GM18520 (cell line): ENCODE data around the gene MAP4K3.
"Not testable (repeated sequence)": the region's sequence is repeated elsewhere in the genome, so short reads cannot be mapped to it uniquely, and the experiment has no call there.

ENCODE experiments used
- ATAC-seq: cut with Tn5 transposase; IDR thresholded peaks from one replicate; pipeline ENCODE4 v1.9.1; 2021; ENCODE audit not compliant: unreplicated experiment

The MAP4K3 gene

DNA sequence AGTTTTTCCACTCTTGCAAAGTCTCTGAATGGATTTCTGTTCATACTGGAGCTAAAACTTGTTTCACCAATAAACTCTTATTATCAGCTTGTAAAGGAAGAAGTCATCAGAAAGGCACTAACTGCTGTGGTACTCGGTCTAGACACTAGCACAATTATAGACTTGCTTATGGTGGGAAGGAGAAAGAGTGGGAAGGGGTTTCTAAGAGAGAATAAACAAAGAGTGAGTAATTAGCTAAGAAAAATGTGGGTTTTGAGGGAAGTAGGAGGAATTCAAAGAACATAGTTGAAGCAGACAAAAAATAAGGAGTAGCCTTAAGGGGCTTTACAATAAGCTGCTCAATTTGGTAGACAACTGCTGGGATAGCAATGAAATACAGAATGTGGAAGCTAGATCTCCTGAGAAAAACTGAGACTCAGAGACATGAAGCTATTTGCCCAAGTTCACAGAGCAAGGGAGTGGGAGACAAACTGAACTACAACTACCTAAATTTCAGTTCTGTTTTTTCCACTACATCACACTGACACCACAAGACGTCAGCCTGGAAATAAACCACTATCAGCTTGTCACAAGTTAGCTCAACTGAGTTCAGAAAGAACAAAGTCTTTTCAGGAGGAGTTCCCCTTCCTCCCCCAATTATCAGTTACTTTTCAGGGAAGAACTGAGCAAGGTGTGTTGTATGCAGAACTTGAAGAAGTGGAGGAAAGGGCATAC, 59.7 kb downstream of the MAP4K3 start:
- peak; percentile 55 for ATAC-seq

GRCh38 chr2:39375917-39376316, 61.2 kb downstream of the MAP4K3 start:
- no peak for ATAC-seq

DNA sequence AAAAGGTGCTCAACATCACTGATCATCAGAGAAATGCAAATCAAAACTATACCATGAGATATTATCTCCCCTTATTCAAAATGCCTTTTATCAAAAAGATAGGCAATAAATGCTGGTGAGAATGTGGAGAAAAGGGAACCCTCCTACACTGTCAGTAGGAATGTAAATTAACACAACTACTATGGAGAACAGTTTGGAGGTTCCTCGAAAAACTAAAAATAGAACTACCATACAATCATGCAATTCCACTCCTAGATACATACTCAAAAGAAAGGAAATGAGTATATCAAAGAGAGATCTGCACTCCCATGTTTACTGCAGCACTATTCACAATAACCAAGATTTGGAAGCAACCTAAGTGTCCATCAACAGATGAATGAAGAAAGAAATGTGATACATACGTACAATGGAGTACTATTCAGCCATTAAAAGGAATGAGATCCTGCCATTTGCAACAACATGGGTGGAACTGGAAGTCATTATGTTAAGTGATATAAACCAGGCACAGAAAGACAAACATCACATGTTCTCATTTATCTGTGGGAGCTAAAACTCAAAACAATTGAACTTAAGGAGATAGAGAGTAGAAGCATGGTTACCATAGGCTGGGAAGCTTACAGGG, 63.8 kb downstream of the MAP4K3 start:
- no peak for ATAC-seq

GRCh38 chr2:39370101-39370500, 67.0 kb downstream of the MAP4K3 start:
- ATAC-seq = no peak

- ATAC-seq = no peak
Measured at GRCh38 chr2:39368846-39369245, 68.2 kb downstream of the MAP4K3 start.

GRCh38 chr2:39368376-39368775, 68.7 kb downstream of the MAP4K3 start:
- ATAC-seq = no peak

DNA sequence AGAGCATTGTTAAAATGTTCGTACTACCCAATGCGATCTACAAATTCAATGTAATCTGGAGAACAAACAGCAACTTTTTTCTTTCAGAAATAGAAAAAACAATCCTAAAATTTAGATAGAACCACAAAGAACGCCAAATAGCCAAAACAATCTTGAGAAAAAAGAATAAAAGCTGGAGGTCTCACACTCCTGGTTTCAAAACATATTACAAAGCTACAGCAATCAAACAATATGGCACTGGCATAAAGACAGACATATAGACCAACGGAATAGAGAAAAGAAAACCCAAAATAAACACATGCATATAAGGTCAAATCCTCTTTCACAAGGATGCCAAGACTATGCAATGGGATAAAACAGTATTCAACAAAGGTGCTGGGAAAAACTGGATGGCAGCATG, 74.5 kb downstream of the MAP4K3 start:
- ATAC-seq = no peak

- ATAC-seq = no peak
Measured at GRCh38 chr2:39361511-39361910, 75.6 kb downstream of the MAP4K3 start.

DNA sequence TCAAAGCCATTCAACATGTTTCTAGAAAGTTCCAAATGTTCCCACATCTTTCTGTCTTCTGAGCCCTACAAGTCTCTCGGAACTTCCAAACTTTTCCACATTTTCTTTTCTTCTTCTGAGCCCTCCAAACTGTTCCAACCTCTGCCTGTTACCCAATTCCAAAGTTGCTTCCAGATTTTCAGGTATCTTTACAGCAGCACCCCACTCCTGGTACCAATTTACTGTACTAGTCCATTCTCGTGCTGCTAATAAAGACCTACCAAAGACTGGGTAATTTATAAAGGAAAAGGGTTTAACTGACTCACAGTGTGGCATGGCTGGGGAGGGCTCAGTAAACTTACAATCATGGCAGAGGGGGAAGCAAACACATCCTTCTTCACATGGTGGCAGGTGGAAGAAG, 76.7 kb downstream of the MAP4K3 start:
- not testable (repeated sequence) for ATAC-seq

DNA sequence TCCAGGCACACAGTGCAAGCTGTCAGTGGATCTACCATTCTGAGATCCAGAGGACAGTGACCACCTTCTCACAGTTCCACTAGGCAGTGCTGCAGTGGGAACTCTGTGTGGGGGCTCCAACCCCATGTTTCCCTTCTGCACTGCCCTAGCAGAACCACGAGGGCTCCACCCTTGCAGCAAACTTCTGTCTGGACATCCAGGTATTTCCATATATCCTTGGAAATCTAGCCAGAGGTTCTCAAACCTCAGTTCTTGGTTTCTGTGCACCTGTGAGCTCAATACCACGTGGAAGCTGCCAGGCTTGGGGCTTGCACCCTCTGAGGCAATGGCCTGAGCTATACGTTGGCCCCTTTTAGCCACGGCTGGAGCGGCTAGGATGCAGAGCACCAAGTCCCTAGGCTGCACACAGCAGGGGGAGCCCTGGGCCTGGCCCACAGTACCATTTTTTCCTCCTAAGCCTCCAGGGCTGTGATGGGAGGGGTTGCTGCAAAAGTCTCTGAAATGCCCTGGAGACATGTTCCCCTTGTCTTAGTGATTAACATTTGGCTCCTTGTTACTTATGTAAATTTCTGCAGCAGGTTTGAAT, 77.5 kb downstream of the MAP4K3 start:
- ATAC-seq = no peak

DNA sequence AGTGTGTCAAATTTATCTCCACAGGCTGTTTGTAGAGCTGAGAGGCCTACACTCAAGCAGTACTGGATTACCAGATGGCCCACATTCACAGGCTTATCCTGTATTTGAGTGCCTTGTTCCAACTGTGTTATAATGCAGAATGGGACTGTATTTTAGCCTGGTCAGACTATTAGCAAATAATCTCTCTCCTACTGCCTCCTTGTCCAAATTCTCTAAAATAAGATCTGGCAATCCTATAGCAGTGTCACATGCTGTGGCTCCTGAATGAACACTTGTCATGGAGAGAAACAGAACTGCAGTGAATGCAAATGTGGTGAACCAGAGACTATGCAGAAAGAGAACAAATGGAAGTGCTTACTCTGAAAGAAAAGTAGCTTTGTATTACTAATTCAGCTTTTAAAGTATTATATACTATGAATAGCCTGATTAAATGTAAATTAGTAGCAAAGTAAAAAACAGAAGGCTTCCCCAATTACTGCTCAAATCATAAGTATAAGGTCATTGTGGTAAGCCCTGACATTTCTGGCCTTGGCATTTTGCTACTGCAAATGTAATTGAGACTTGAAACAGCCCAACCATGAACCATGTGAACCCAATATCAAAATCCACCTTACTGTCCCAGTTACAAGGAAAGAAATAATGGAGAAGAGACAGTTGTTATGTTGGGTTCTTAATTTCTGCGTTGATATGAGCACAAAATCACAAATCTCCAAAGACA, 80.0 kb downstream of the MAP4K3 start:
- ATAC-seq = no peak

DNA sequence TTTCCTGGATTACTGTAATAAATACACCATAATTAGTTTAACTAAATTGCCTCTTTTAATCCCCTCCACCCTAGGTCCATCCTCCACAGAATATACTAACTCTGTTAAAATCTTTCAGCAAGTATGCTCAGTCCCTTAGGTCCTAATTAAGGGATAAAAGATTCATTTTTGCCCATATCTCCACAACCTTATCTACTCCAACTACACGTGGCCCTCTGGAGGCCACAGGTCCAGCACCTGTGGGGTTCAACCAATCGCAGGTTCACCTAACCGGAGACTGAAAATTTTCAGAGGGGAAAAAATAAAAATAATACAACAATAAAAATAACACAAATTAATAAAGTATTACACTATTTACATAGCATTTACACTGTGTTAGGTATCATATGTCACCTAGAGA, 86.4 kb downstream of the MAP4K3 start:
- no peak for ATAC-seq

GRCh38 chr2:39338502-39338901, 98.6 kb downstream of the MAP4K3 start:
- no peak for ATAC-seq

DNA sequence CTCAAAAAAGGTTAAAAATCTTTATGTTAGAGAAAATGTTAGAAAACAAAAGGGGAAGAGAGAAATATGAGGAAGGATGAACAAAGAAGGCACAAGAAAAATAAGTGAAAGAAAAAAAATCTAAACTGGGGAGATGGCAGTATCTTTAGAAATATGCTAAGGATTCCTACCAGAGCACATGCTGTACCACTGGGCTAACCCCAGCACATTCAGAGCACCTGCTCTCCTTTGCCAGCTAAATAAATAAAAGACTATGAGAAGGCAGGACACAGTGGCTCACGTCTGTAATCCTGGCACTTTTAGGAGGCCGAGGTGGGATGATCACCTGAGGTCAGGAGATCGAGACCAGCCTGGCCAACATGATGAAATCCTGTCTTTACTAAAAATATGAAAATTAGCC, 101.2 kb downstream of the MAP4K3 start:
- no peak for ATAC-seq

- no peak for ATAC-seq
Measured at GRCh38 chr2:39334978-39335377, 102.1 kb downstream of the MAP4K3 start.

GRCh38 chr2:39334529-39334928, 102.6 kb downstream of the MAP4K3 start:
- no peak for ATAC-seq

DNA sequence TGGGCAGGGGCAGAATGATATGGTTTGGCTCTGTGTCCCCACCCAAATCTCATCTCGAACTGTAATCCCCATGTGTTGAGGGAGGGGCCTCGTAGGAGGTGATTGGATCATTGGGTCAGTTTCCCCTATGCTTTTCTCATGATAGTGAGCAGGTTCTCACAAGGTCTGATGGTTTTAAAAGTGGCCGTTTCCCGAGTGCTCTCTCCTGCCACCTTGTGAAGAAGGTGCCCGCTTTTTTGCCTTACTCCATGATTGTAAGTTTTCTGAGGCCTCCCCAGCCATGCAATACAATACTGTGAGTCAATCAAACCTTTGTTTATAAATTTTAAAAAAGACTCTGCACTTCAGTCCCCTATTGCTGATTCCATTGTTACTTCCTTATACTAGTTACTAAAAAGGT, 110.4 kb downstream of the MAP4K3 start:
- ATAC-seq = no peak

GRCh38 chr2:39325966-39326365, 111.1 kb downstream of the MAP4K3 start:
- ATAC-seq = no peak

- ATAC-seq = not testable (repeated sequence)
Measured at GRCh38 chr2:39321056-39322035, 115.7 kb downstream of the MAP4K3 start.

DNA sequence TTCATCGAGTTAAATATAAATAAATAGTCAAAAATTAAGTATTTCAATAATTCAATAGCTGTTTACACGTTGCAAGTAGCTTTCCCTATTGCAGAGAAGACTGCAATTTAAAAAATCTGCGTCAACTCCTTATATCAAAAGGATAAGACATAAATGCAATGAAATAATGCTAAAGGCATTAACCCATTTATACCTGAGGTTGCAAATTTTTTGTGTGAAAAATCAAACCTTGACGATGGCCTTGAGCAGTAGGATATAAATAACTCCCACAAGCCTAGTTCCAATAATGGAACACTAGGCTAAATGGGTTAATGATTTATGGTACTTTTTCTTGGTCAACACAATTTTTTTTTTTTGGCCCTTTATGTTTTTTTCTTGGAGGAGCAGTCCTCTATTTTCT, 116.9 kb downstream of the MAP4K3 start:
- no peak for ATAC-seq

GRCh38 chr2:39313575-39313974, 123.5 kb downstream of the MAP4K3 start:
- no peak for ATAC-seq
